NK-92 treated with Interleukin-12 subunit alpha and Interleukin-12 subunit beta, amount 100 ng/mL, for 24 hours (cell line): ENCODE data around the gene PRAMEF4.
"Not testable (repeated sequence)": the region's sequence is repeated elsewhere in the genome, so short reads cannot be mapped to it uniquely, and the experiment has no call there.

Experiments used
- DNase-seq: peaks from one replicate; lab custom pipeline; 2025; lab: John Stamatoyannopoulos, UW

Gene PRAMEF4

GRCh38 chr1:12886101-12886500 is at the start of gene PRAMEF4:
TSS of gene PRAMEF4 (minus strand) at chr1:12886201. CDS start at chr1:12883394, 2,807 bp downstream.
- DNase-seq, result not testable (repeated sequence)

- not testable (repeated sequence) for DNase-seq
These were observed 38.4 kb upstream of the PRAMEF4 start for GRCh38 chr1:12924368-12924767.

- DNase-seq, result not testable (repeated sequence)
These were observed 35.7 kb upstream of the PRAMEF4 start for GRCh38 chr1:12921749-12922148.

GRCh38 chr1:12916310-12916709 is 30.3 kb upstream of the PRAMEF4 start, which contains the start of gene PRAMEF7:
TSS of gene PRAMEF7 (plus strand) at chr1:12916610. CDS start at chr1:12917693, 1,083 bp downstream.
- DNase-seq, result not testable (repeated sequence)

- not testable (repeated sequence) for DNase-seq
These were observed 18.0 kb upstream of the PRAMEF4 start for GRCh38 chr1:12903793-12904572.

- not testable (repeated sequence) for DNase-seq
These were observed 13.2 kb upstream of the PRAMEF4 start for GRCh38 chr1:12899186-12899585.

GRCh38 chr1:12898170-12898569 is 12.2 kb upstream of the PRAMEF4 start, which contains the start of gene PRAMEF10:
TSS of gene PRAMEF10 (minus strand) at chr1:12898270. CDS start at chr1:12895847, 2,423 bp downstream.
- DNase-seq, result not testable (repeated sequence)

- DNase-seq, result not testable (repeated sequence)
These were observed 7.5 kb downstream of the PRAMEF4 start for GRCh38 chr1:12878453-12878852.

- DNase-seq, result not testable (repeated sequence)
These were observed 22.7 kb downstream of the PRAMEF4 start for GRCh38 chr1:12863131-12863880.

- DNase-seq, result not testable (repeated sequence)
These were observed 29.2 kb downstream of the PRAMEF4 start, which contains the start of gene PRAMEF2 for GRCh38 chr1:12856786-12857185. TSS of gene PRAMEF2 (plus strand) at chr1:12857086. CDS start at chr1:12859010, 1,924 bp downstream.

GRCh38 chr1:12851779-12852178 is 34.2 kb downstream of the PRAMEF4 start:
- no peak for DNase-seq

GRCh38 chr1:12848620-12849019 is 37.4 kb downstream of the PRAMEF4 start, which contains the start of gene HNRNPCL1:
TSS of gene HNRNPCL1 (minus strand) at chr1:12848720. CDS start at chr1:12848289, 431 bp downstream.
- DNase-seq, result not testable (repeated sequence)

- DNase-seq, result not testable (repeated sequence)
These were observed 52.8 kb downstream of the PRAMEF4 start for GRCh38 chr1:12833251-12833650.

- DNase-seq, result not testable (repeated sequence)
These were observed 54.7 kb downstream of the PRAMEF4 start, which contains the start of gene PRAMEF11 for GRCh38 chr1:12831310-12831709. TSS of gene PRAMEF11 (minus strand) at chr1:12831410. CDS start at chr1:12828789, 2,621 bp downstream.
